GM12878 (cell line): ENCODE data around the gene LSM14B.

Experiments used
- CREM ChIP-seq: IDR thresholded peaks from 2 replicates; pipeline ENCODE4 v1.6.1; 2014; ENCODE audit warnings: antibody characterized with exemption, low read depth
- CTCF ChIP-seq, 3 experiments: IDR thresholded peaks in 2 of 3; conservative IDR thresholded peaks in 1 of 3; 2 replicates each; pipeline ENCODE4 v1.5.1; 2011; ENCODE audit warnings: low read depth in 3 of 3, low read length in 3 of 3, mild to moderate bottlenecking in 3 of 3, control low read depth in 2 of 3, moderate library complexity in 2 of 3, inconsistent platforms in 1 of 3, mixed read lengths in 1 of 3; ENCODE audit not compliant: control insufficient read depth in 2 of 3, insufficient read depth in 1 of 3; ENCODE audit errors: extremely low read depth in 1 of 3
- EP300 ChIP-seq, 2 experiments: fragments of 150-350 bp in 1 of 2; IDR thresholded peaks; 2 replicates each; pipeline ENCODE4 v1.6.1; 2011 to 2012; ENCODE audit warnings: low read depth in 2 of 2, low read length in 2 of 2, borderline replicate concordance in 1 of 2, improper control_type of control experiment in 1 of 2, inconsistent platforms in 1 of 2; ENCODE audit not compliant: control insufficient read depth in 1 of 2
- LARP7 ChIP-seq: fragments of 450-650 bp; IDR thresholded peaks from 2 replicates; pipeline ENCODE4 v1.6.1; 2017; ENCODE audit warnings: mild to moderate bottlenecking
- REST ChIP-seq: IDR thresholded peaks from 2 replicates; pipeline ENCODE4 v1.6.1; 2012; ENCODE audit warnings: mild to moderate bottlenecking, low read depth, low read length
- SP1 ChIP-seq: IDR thresholded peaks from one replicate; pipeline ENCODE4 v1.6.1; 2011; ENCODE audit warnings: low read depth, low read length

- TF ChIP-seq SP1: no peak
- TF ChIP-seq CTCF (IDR thresholded peaks at IDR 0.05 in 2 of 3, conservative IDR thresholded peaks at IDR 0.05 in 1 of 3; ENCODE audit: control insufficient read depth in 2 of 3, extremely low read depth in 1 of 3, insufficient read depth in 1 of 3, low read depth in 3 of 3, low read length in 3 of 3): no peak
- TF ChIP-seq LARP7: no peak
- no peak for TF ChIP-seq REST
- no peak for TF ChIP-seq CREM
- no peak for TF ChIP-seq EP300 (IDR thresholded peaks at IDR 0.05; ENCODE audit: borderline replicate concordance in 1 of 2, control insufficient read depth in 1 of 2, low read depth in 2 of 2, low read length in 2 of 2)
Measured at GRCh38 chr20:62155428-62156253, 33.4 kb downstream of the LSM14B start.
